ENCODE data around the gene DYNAP.

The DYNAP gene

GRCh38 chr18:54630963-54631362 is 39.9 kb downstream of the DYNAP start:
- FAIRE-seq, result no peak

DNA sequence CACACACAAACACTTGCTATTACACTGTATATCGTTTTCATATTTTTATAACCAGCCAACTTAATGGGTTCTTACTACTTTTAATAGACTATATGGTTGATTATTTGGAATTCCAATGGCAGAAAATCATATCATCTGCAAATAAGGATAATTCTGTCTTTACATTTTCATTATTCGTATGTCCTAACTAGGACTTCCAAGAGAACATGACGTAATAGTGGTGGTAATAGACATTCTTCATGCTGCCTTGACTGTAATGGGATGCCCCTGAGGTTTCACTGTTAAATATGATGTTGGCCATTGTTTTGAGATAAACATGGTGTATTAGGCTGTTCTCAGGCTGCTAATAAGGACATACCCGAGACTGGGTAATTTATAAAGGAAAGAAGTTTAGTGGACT is 45.2 kb downstream of the DYNAP start:
- no peak for FAIRE-seq
- DNase-seq (ENCODE audit: insufficient read length, low spot score), result no peak

More at GRCh38 chr18:54630963-54631362, 39.9 kb downstream of the DYNAP start:
- DNase-seq (ENCODE audit: insufficient read length, low spot score), result no peak

DNA sequence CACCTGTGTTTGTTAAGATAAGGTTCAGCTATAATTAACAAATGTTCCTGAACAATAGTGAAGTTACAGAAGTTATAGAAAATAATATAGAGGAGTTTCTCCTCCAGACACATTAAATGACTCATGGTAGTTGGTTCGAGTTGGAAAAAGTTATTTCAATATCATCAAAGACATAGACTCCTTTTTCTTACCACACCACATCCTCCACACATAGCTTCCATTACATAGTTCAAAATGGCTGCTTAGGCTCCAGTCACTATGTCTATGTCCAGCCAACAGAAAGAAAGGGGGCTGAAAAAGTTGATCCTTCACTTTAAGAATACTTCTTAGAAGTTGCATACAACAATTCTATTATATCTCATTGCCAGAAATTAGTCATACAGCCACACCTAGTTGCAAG is 50.7 kb downstream of the DYNAP start:
- DNase-seq (ENCODE audit: insufficient read length, low spot score), result no peak
- no peak for FAIRE-seq

DNA sequence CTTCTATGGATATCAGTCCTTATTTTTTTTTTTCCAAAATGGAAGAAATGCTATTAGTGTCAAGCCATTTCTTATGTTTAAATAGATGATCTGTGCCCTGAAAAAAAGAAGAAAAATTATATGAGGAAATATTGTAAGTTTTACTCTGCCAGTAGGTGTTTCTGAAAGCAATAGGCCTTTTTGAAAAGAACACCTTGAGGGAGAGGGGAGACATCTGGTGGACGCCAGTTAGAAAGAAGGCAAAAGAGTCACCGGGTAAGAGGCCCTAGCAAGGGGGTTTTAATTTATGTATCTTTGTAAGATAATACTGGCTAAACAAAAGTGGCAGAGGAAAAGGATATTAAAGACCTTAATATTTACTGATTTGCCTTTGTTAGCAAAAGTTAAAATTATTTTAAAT is 56.1 kb downstream of the DYNAP start:
- FAIRE-seq (no peak), DNase-seq (ENCODE audit: insufficient read length, low spot score) (no peak)

All from GM19239 (cell line).